ENCODE data around the gene SLAMF7.

The SLAMF7 gene

DNA sequence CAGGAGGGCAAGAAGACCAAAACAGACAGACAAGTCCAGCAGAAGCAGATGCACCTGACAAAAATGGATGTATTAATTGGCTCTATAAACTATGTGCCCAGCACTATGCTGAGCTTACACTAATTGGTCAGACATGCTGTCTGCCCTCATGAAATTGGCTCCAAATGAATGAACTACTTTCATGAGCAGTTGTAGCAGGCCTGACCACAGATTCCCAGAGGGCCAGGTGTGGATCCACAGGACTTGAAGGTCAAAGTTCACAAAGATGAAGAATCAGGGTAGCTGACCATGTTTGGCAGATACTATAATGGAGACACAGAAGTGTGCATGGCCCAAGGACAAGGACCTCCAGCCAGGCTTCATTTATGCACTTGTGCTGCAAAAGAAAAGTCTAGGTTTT, 14.5 kb downstream of the SLAMF7 start:
- in situ Hi-C loops (cut with HindIII; ENCODE audit: low pct_unique_long_range_greater_than_20kb, low sequenced_read_pairs), result no loop called here
- no peak for DNase-seq (ENCODE audit: low read depth in 1 of 2, low spot score in 1 of 2)
- TF ChIP-seq JUND (IDR thresholded peaks at IDR 0.05; ENCODE audit: low read depth), result no peak

DNA sequence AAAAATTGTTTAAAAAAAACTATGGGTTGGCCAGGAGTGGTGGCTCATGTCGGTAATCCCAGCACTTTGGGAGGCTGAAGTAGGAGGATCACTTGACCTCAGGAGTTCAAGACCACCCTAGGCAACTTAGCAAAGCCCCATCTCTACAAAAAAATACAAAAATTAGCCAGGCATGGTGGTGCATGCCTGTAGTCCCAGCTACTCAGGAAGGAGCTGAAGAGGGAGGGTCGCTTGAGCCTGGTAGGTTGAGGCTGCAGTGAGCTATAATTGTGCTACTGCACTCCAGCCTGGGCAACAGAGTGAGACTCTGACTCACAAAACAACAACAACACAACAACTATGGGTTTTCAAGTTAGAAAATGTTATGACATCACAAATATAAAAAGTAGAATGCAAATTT, 16.4 kb downstream of the SLAMF7 start:
- TF ChIP-seq JUND (IDR thresholded peaks at IDR 0.05; ENCODE audit: low read depth), result no peak
- in situ Hi-C loops (cut with HindIII; ENCODE audit: low pct_unique_long_range_greater_than_20kb, low sequenced_read_pairs), result no loop called here
- no peak for DNase-seq (ENCODE audit: low read depth in 1 of 2, low spot score in 1 of 2)

- no peak for TF ChIP-seq JUND (IDR thresholded peaks at IDR 0.05; ENCODE audit: low read depth)
- no peak for DNase-seq (ENCODE audit: low read depth in 1 of 2, low spot score in 1 of 2)
- in situ Hi-C loops (cut with HindIII; ENCODE audit: low pct_unique_long_range_greater_than_20kb, low sequenced_read_pairs), result no loop called here
Observed at GRCh38 chr1:160755911-160756848, 17.1 kb downstream of the SLAMF7 start.

- TF ChIP-seq JUND (IDR thresholded peaks at IDR 0.05; ENCODE audit: low read depth), result no peak
Observed at GRCh38 chr1:160756849-160757201, 17.8 kb downstream of the SLAMF7 start.

DNA sequence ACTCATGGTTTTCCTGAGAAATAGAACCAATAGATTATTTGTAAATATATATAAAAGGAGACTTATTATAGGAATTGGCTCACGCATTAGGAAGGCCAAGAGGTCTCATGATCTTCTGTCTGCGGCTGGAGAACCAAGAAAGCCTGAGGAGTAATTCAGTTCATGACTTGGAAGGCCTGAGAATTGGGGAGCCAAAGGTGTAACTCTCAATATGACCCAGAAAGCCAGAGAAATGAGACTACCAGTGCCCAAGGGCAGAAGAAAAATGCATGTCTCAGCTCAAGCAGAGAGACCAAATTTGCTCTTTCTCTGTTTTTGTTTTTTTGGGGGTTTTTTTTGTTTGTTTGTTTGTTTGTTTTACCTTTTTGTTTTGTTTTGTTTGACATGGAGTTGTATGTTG, 19.5 kb downstream of the SLAMF7 start:
- DNase-seq (ENCODE audit: low read depth in 1 of 2, low spot score in 1 of 2), result no peak

More at GRCh38 chr1:160756849-160757201, 17.8 kb downstream of the SLAMF7 start:
- no peak for DNase-seq (ENCODE audit: low read depth in 1 of 2, low spot score in 1 of 2)
- in situ Hi-C loops (cut with HindIII; ENCODE audit: low pct_unique_long_range_greater_than_20kb, low sequenced_read_pairs), result no loop called here

GRCh38 chr1:160759740-160760139, 20.7 kb downstream of the SLAMF7 start:
- no peak for TF ChIP-seq JUND (IDR thresholded peaks at IDR 0.05; ENCODE audit: low read depth)
- in situ Hi-C loops (cut with HindIII; ENCODE audit: low pct_unique_long_range_greater_than_20kb, low sequenced_read_pairs), result no loop called here
- DNase-seq (ENCODE audit: low read depth in 1 of 2, low spot score in 1 of 2), result no peak

More for the DNA sequence above, 19.5 kb downstream of the SLAMF7 start:
- in situ Hi-C loops (cut with HindIII; ENCODE audit: low pct_unique_long_range_greater_than_20kb, low sequenced_read_pairs), result no loop called here
- no peak for TF ChIP-seq JUND (IDR thresholded peaks at IDR 0.05; ENCODE audit: low read depth)

- no peak for TF ChIP-seq JUND (IDR thresholded peaks at IDR 0.05; ENCODE audit: low read depth)
- DNase-seq (ENCODE audit: low read depth in 1 of 2, low spot score in 1 of 2), result no peak
- in situ Hi-C loops (cut with HindIII; ENCODE audit: low pct_unique_long_range_greater_than_20kb, low sequenced_read_pairs), result no loop called here
Observed at GRCh38 chr1:160761046-160761445, 22.0 kb downstream of the SLAMF7 start.

- in situ Hi-C loops (cut with HindIII; ENCODE audit: low pct_unique_long_range_greater_than_20kb, low sequenced_read_pairs), result no loop called here
- DNase-seq (ENCODE audit: low read depth in 1 of 2, low spot score in 1 of 2), result no peak
- TF ChIP-seq JUND (IDR thresholded peaks at IDR 0.05; ENCODE audit: low read depth), result no peak
Observed at GRCh38 chr1:160761886-160762285, 22.8 kb downstream of the SLAMF7 start.

GRCh38 chr1:160763993-160764392, 24.9 kb downstream of the SLAMF7 start:
- no peak for DNase-seq (ENCODE audit: low read depth in 1 of 2, low spot score in 1 of 2)
- in situ Hi-C loops (cut with HindIII; ENCODE audit: low pct_unique_long_range_greater_than_20kb, low sequenced_read_pairs), result no loop called here
- no peak for TF ChIP-seq JUND (IDR thresholded peaks at IDR 0.05; ENCODE audit: low read depth)

- in situ Hi-C loops (cut with HindIII; ENCODE audit: low pct_unique_long_range_greater_than_20kb, low sequenced_read_pairs), result no loop called here
- DNase-seq (ENCODE audit: low read depth in 1 of 2, low spot score in 1 of 2), result peak in 1 of 2 experiments; percentile 18
- no peak for TF ChIP-seq JUND (IDR thresholded peaks at IDR 0.05; ENCODE audit: low read depth)
Observed at GRCh38 chr1:160767395-160768294, 28.6 kb downstream of the SLAMF7 start.

GRCh38 chr1:160768295-160768657, 29.2 kb downstream of the SLAMF7 start:
- in situ Hi-C loops (cut with HindIII; ENCODE audit: low pct_unique_long_range_greater_than_20kb, low sequenced_read_pairs), result no loop called here
- DNase-seq (ENCODE audit: low read depth in 1 of 2, low spot score in 1 of 2), result no peak
- no peak for TF ChIP-seq JUND (IDR thresholded peaks at IDR 0.05; ENCODE audit: low read depth)

DNA sequence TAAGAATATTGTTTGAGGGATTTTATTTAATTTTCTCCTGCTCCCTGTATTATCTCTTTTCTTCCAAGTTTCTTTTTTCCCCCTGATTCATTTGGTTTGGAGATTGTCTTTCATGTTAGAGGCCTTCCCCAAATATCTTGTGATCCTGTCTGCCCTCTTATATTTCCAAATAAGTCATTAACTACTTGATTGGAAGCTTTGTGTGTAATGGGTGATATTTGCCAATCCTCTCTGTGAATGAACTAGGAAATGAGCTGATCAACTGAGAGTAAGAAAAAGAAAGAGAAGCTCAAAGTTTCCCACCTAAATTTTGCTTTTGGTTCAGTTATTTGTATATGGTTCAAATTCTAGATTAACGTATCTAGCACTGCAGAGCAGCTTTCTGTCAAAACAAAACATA, 33.3 kb downstream of the SLAMF7 start:
- DNase-seq (ENCODE audit: low read depth in 1 of 2, low spot score in 1 of 2), result no peak
- TF ChIP-seq JUND (IDR thresholded peaks at IDR 0.05; ENCODE audit: low read depth), result no peak
- in situ Hi-C loops (cut with HindIII; ENCODE audit: low pct_unique_long_range_greater_than_20kb, low sequenced_read_pairs), result no loop called here

- in situ Hi-C loops (cut with HindIII; ENCODE audit: low pct_unique_long_range_greater_than_20kb, low sequenced_read_pairs), result no loop called here
- DNase-seq (ENCODE audit: low read depth in 1 of 2, low spot score in 1 of 2), result no peak
- TF ChIP-seq JUND (IDR thresholded peaks at IDR 0.05; ENCODE audit: low read depth), result no peak
Observed at GRCh38 chr1:160773093-160773492, 34.0 kb downstream of the SLAMF7 start.

All from T47D (cell line).